Measurements from ENCODE around the gene MACO1.

Gene MACO1

DNA sequence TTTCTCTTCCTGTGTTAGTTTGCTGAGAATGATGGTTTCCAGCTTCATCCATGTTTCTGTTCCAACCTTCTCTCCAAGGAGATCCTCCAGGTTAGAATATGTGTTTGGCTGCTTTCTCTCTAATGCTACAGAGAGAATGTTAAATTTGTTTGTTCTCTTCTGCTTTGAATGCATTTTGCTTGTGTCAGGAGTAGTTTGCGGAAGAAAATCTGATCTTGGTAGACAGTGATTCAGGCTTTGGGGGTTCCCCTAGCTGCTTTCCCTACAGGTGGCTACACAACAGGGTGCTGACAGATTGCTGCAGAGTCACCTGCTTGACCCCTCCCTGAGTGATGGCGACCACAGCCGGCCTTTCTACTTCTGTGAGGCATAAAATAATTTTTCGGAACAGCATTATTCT, 41.8 kb downstream of the MACO1 start:
- no peaks in the 10 kb centered on the region for H3K9me3 ChIP-seq
- H3K4me1 ChIP-seq, result no peaks in the 10 kb centered on the region; the same call in 1 of the 2 replicates
- TF ChIP-seq, protein P1, sequence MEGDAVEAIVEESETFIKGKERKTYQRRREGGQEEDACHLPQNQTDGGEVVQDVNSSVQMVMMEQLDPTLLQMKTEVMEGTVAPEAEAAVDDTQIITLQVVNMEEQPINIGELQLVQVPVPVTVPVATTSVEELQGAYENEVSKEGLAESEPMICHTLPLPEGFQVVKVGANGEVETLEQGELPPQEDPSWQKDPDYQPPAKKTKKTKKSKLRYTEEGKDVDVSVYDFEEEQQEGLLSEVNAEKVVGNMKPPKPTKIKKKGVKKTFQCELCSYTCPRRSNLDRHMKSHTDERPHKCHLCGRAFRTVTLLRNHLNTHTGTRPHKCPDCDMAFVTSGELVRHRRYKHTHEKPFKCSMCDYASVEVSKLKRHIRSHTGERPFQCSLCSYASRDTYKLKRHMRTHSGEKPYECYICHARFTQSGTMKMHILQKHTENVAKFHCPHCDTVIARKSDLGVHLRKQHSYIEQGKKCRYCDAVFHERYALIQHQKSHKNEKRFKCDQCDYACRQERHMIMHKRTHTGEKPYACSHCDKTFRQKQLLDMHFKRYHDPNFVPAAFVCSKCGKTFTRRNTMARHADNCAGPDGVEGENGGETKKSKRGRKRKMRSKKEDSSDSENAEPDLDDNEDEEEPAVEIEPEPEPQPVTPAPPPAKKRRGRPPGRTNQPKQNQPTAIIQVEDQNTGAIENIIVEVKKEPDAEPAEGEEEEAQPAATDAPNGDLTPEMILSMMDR (IDR thresholded peaks at IDR 0.05; ENCODE audit: low read depth, low read length), result no peak
- DNase-seq, result no peak
- H3K36me3 ChIP-seq, result no peaks in the 10 kb centered on the region
- H3K27me3 ChIP-seq, result no peaks in the 10 kb centered on the region
- no peak overlapping the region for H3K4me3 ChIP-seq (ENCODE audit: low read depth, low read length)

DNA sequence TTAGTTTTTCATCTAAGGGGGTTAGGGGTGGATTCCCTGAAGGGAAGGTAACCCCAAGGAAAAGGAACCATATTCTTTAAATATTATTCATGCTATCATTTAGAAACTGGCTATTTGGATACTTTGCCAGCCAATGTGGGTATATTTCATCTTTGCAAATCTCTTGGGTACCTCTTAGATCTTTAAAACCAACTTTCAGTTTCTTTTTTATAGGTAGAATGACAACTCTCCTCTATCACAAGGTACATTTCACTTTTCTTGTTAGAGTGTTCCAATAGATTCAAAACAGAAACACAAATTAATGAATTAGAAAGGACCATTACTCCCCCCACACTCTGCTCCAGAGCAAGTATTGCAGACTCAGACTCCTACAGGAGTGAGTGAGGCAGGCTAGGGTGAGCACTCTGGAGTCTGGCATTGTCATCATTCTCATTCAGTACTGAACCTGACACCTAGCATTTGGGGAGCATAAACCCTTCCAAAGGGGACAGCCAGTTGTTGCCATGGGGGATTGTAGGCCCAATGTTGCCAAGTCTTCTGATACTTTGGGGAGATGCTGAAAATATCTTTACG, 43.0 kb downstream of the MACO1 start:
- TF ChIP-seq, protein P1 (IDR thresholded peaks at IDR 0.05; ENCODE audit: low read depth, low read length), result no peak
- Histone ChIP-seq H3K4me3 (ENCODE audit: low read depth, low read length) (no peak overlapping the region), H3K4me1 (no peaks in the 10 kb centered on the region; the same call in 1 of the 2 replicates), H3K9me3 (no peaks in the 10 kb centered on the region), H3K36me3 (no peaks in the 10 kb centered on the region), H3K27me3 (no peaks in the 10 kb centered on the region)
- no peak for DNase-seq

DNA sequence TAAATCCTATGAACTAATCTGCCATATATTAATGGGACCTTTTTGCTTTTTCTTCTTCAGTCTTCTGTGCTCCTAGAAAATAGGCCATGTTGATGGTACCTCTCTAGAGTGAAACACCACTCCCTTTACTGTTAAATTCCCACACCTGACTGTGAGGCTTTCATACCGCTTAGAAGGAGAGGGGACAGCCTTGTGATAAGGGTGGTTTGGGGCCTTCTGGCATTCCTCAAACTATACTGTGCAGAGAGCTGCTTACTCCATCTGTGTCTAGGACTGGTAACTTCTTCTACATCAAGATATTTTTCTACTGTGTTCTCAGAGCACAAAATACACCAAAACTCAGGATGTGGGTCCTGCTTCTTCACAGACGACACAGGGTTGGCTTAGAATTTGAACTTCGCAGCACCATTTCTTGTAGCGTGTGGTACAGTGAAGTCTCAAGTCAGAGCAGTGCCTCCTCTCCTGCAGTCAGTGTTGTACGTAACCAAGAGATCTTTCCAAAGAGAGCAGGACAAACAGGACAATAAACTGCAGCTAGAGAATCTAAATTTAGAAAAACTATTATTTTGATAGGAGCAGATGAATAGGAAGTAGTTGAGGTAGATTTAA, 43.8 kb downstream of the MACO1 start:
- H3K4me3 ChIP-seq (ENCODE audit: low read depth, low read length), result no peak overlapping the region
- TF ChIP-seq, protein P1 (IDR thresholded peaks at IDR 0.05; ENCODE audit: low read depth, low read length), result no peak
- H3K27me3 ChIP-seq, result no peaks in the 10 kb centered on the region
- no peak for DNase-seq
- no peaks in the 10 kb centered on the region for H3K36me3 ChIP-seq
- H3K9me3 ChIP-seq, result no peaks in the 10 kb centered on the region
- H3K4me1 ChIP-seq, result no peaks in the 10 kb centered on the region; the same call in 1 of the 2 replicates

DNA sequence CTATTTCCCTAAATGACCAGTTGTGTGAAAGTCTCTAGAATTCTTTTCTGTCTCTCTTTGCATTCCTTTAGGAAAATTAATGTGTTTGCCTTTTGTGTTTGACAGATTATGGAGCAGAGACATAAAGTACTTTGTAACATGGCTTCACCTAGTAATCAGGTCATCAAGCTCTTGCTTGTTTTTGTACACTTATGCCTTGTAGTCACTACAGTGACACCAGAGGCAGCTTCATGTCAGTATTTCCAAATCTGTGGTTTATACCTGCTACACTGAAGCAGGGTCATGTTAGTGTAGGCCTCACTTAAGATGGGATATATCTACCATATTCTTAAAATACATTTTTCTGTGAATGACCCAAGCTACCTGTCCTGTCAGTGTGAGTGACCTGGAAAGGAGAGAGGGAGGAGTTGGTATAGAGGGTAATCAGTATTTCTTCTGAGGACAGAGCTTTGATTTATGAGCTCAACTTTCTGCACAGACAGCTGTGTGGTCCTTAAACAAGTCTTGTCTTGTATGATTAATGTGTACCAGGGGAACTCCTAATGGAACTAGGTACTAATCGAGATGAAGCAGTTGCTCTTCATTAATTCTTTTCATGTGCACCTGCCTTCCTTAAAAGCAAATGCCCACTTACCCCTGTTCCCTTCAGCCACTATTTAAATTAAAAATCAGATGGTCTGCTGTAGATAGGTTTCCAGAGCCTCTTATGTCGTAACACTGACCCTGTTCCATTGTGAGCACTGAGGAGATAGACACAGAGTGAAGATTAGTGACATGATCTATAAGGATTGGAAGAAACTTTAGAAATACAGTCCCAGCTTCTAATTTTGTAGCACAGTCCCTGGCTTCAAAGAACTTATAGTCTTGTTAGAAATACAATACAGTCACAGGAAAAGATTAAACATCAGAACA, 45.7 kb downstream of the MACO1 start:
- TF ChIP-seq, protein P1 (IDR thresholded peaks at IDR 0.05; ENCODE audit: low read depth, low read length), result no peak
- Histone ChIP-seq H3K36me3 (no peaks in the 10 kb centered on the region), H3K4me3 (ENCODE audit: low read depth, low read length) (no peak overlapping the region), H3K27me3 (no peaks in the 10 kb centered on the region), H3K4me1 (no peaks in the 10 kb centered on the region; the same call in 1 of the 2 replicates), H3K9me3 (no peaks in the 10 kb centered on the region)
- no peak for DNase-seq

DNA sequence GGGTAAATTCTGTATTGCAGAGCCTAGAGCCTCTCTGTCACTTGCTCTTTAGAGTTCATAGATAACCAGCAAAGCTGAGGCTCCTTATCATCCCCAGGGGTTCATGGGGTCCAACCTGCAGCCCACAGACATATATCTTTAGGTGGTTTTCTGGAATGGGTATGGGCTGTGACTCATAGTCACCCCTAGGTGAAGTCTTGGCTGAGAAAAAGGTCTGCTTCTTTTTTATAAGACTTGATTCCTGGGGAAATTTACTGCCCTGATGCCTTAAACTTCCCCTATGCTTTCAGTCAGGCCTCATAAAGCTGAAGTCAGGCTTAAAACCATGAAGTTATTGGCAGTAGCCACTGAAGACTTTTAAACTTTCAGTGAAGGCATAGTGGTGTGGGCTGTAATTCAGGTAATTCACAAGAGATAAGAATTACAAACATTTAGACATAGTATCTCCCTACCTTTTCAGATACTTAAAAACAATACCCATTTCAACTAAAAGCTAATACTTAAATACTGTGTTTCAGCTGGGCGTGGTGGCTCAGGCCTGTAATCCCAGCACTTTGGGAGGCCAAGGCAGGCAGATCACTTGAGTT, 46.8 kb downstream of the MACO1 start:
- H3K4me1 ChIP-seq, result peaks cover 3% of the 10 kb centered on the region; the same call in 1 of the 2 replicates
- no peak for DNase-seq

More for the DNA sequence above, 46.8 kb downstream of the MACO1 start:
- Histone ChIP-seq H3K4me3 (ENCODE audit: low read depth, low read length) (no peak overlapping the region), H3K36me3 (no peaks in the 10 kb centered on the region), H3K27me3 (no peaks in the 10 kb centered on the region), H3K9me3 (no peaks in the 10 kb centered on the region)
- TF ChIP-seq, protein P1 (IDR thresholded peaks at IDR 0.05; ENCODE audit: low read depth, low read length), result no peak

Measured in BE2C (cell line).